ENCODE results near the gene UBE2G2. TPM values are rescaled to one million over a fixed set of nuclear protein-coding genes. Genes with fewer than 3 reads are reported as not detected.

UBE2G2 gene
- total RNA-seq, 2 experiments from 2014 or later: 89.9 to 96.8 TPM

GRCh38 chr21:44741921-44742320 is 59.7 kb downstream of the UBE2G2 start:
- H3K4me1 Mint-ChIP-seq (ENCODE audit: low read depth): no peaks in the 10 kb centered on the region
- Histone ChIP-seq H3K27me3 (ENCODE audit: control insufficient read depth in 1 of 2, insufficient read depth in 2 of 2, low read length in 2 of 2) (no peaks in the 10 kb centered on the region), H3K4me3 (ENCODE audit: low read length) (no peak overlapping the region), H3K36me3 (ENCODE audit: insufficient read depth, low read length) (no peaks in the 10 kb centered on the region), H3K4me1 (ENCODE audit: insufficient read depth, low read length) (no peaks in the 10 kb centered on the region), H3K27ac (ENCODE audit: low read depth in 1 of 2, low read length in 2 of 2) (no peak overlapping the region), H3K9me3 (ENCODE audit: control insufficient read depth in 1 of 2, insufficient read depth in 1 of 2, low read length in 2 of 2) (peaks cover 0 to 5% of the 10 kb centered on the region in 2 experiments)
- H3K9me3 Mint-ChIP-seq: no peaks in the 10 kb centered on the region
- no peak for TF ChIP-seq CTCF (IDR thresholded peaks at IDR 0.05)
- H3K36me3 Mint-ChIP-seq (ENCODE audit: low read depth): no peaks in the 10 kb centered on the region
- H3K27me3 Mint-ChIP-seq: no peaks in the 10 kb centered on the region
- ATAC-seq (ENCODE audit: poor library complexity) (no peak), DNase-seq (no peak)
- ChIA-PET POLR2A (interaction anchor here (1.1 to 1.2 kb wide), 6 partner anchors 18 to 231 kb away, joined by 4 to 14 read pairs (median 5); partner anchors contain the start of genes KRTAP12-3 and PTTG1IP), CTCF (interaction anchor here (0.7 to 3.4 kb wide), 3 partner anchors 31 to 231 kb away, joined by 3 to 24 read pairs (median 5); partner anchors contain the start of gene TSPEAR)
- H3K4me3 Mint-ChIP-seq: no peak overlapping the region
- H3K27ac Mint-ChIP-seq: peak overlapping the region; percentile 47
- intact Hi-C loops (cut with DNase I, micrococcal nuclease): loop anchor here (1.0 kb wide), 1 partner anchor 232 kb away; no protein-coding TSS in a partner anchor

GRCh38 chr21:44740742-44741141 is 60.9 kb downstream of the UBE2G2 start:
- H3K27ac ChIP-seq (ENCODE audit: low read depth in 1 of 2, low read length in 2 of 2): no peak overlapping the region
- Mint-ChIP-seq H3K36me3 (ENCODE audit: low read depth) (no peaks in the 10 kb centered on the region), H3K27ac (peak overlapping the region; percentile 58), H3K4me1 (ENCODE audit: low read depth) (no peaks in the 10 kb centered on the region), H3K9me3 (no peaks in the 10 kb centered on the region), H3K27me3 (no peaks in the 10 kb centered on the region), H3K4me3 (no peak overlapping the region)
- intact Hi-C loops (cut with DNase I, micrococcal nuclease): no loop called here
- CTCF ChIA-PET: interaction anchor here (3.4 kb wide), 1 partner anchor 230 kb away, joined by 24 read pairs; no protein-coding TSS in a partner anchor
- H3K4me3 ChIP-seq (ENCODE audit: low read length): no peak overlapping the region
- POLR2A ChIA-PET: interaction anchor here (1.1 kb wide), 1 partner anchor 230 kb away, joined by 5 read pairs; no protein-coding TSS in a partner anchor
- DNase-seq: no peak
- ATAC-seq (ENCODE audit: poor library complexity): no peak
- H3K27me3 ChIP-seq (ENCODE audit: control insufficient read depth in 1 of 2, insufficient read depth in 2 of 2, low read length in 2 of 2): no peaks in the 10 kb centered on the region
- H3K36me3 ChIP-seq (ENCODE audit: insufficient read depth, low read length): no peaks in the 10 kb centered on the region
- TF ChIP-seq CTCF (IDR thresholded peaks at IDR 0.05): no peak
- H3K9me3 ChIP-seq (ENCODE audit: control insufficient read depth in 1 of 2, insufficient read depth in 1 of 2, low read length in 2 of 2): peaks cover 0 to 8% of the 10 kb centered on the region in 2 experiments
- no peaks in the 10 kb centered on the region for H3K4me1 ChIP-seq (ENCODE audit: insufficient read depth, low read length)

- no peak overlapping the region for H3K27ac ChIP-seq (ENCODE audit: low read depth in 1 of 2, low read length in 2 of 2)
- ATAC-seq (ENCODE audit: poor library complexity) (no peak), DNase-seq (no peak)
- no peaks in the 10 kb centered on the region for H3K27me3 ChIP-seq (ENCODE audit: control insufficient read depth in 1 of 2, insufficient read depth in 2 of 2, low read length in 2 of 2)
- Mint-ChIP-seq H3K4me3 (no peak overlapping the region), H3K27ac (no peak overlapping the region), H3K4me1 (ENCODE audit: low read depth) (no peaks in the 10 kb centered on the region), H3K27me3 (no peaks in the 10 kb centered on the region), H3K36me3 (ENCODE audit: low read depth) (no peaks in the 10 kb centered on the region), H3K9me3 (no peaks in the 10 kb centered on the region)
- no peaks in the 10 kb centered on the region for H3K36me3 ChIP-seq (ENCODE audit: insufficient read depth, low read length)
- ChIA-PET POLR2A (no interaction called here), CTCF (no interaction called here)
- no peak for TF ChIP-seq CTCF (IDR thresholded peaks at IDR 0.05)
- intact Hi-C loops (cut with DNase I, micrococcal nuclease): no loop called here
- H3K9me3 ChIP-seq (ENCODE audit: control insufficient read depth in 1 of 2, insufficient read depth in 1 of 2, low read length in 2 of 2): peaks cover 0 to 12% of the 10 kb centered on the region in 2 experiments
- no peaks in the 10 kb centered on the region for H3K4me1 ChIP-seq (ENCODE audit: insufficient read depth, low read length)
- H3K4me3 ChIP-seq (ENCODE audit: low read length): no peak overlapping the region
Measured at GRCh38 chr21:44739316-44739715, 62.3 kb downstream of the UBE2G2 start.
